Measurements from ENCODE around the gene MYO10. TPM values are rescaled to one million over a fixed set of nuclear protein-coding genes. Genes with fewer than 3 reads are reported as not detected.

Gene MYO10
- total RNA-seq, 1 experiment from 2014 or later: 202 TPM

DNA sequence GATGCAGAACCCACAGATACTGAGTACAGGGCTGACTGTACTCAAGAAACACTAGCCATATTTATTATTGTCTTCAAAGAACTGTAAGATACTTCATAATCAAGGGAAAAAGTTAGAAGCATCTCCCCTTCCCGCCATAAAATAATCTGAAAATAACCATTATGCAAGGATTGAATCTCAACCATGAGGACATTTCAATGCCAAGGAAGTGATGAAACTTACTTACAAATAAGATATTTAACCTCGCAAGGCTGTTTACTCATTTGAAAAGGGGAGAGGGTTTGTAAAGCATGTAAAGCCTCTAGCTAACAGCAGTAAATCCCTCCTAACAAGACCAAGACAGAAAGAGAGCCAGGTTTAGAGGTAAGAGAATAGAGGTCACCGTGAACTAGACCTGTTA lies 6.3 kb downstream of the MYO10 start:
- Histone ChIP-seq H3K36me3 (ENCODE audit: insufficient read depth, low read length, poor library complexity, severe bottlenecking) (peaks cover 11% of the 10 kb centered on the region), H3K4me1 (ENCODE audit: insufficient read depth, low read length, poor library complexity, severe bottlenecking) (peaks cover 39% of the 10 kb centered on the region), H3K27ac (ENCODE audit: low read depth, low read length, poor library complexity, severe bottlenecking) (peak overlapping the region; percentile 16), H3K9me3 (ENCODE audit: low read depth, low read length, poor library complexity, severe bottlenecking) (no peaks in the 10 kb centered on the region), H3K27me3 (replicated peaks; ENCODE audit: insufficient read depth, low read depth, low read length, poor library complexity) (no peaks in the 10 kb centered on the region), H3K4me3 (ENCODE audit: low read depth, low read length, poor library complexity, severe bottlenecking) (peak overlapping the region; percentile 27)
- no TSS peak for BruUV-seq (replicated peaks)
- TF ChIP-seq, protein P1, sequence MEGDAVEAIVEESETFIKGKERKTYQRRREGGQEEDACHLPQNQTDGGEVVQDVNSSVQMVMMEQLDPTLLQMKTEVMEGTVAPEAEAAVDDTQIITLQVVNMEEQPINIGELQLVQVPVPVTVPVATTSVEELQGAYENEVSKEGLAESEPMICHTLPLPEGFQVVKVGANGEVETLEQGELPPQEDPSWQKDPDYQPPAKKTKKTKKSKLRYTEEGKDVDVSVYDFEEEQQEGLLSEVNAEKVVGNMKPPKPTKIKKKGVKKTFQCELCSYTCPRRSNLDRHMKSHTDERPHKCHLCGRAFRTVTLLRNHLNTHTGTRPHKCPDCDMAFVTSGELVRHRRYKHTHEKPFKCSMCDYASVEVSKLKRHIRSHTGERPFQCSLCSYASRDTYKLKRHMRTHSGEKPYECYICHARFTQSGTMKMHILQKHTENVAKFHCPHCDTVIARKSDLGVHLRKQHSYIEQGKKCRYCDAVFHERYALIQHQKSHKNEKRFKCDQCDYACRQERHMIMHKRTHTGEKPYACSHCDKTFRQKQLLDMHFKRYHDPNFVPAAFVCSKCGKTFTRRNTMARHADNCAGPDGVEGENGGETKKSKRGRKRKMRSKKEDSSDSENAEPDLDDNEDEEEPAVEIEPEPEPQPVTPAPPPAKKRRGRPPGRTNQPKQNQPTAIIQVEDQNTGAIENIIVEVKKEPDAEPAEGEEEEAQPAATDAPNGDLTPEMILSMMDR (conservative IDR thresholded peaks at IDR 0.05; ENCODE audit: low read depth, low read length): no peak
- no peak for TF ChIP-seq EZH2 (IDR thresholded peaks at IDR 0.05; ENCODE audit: borderline replicate concordance, low read depth, low read length, poor library complexity, severe bottlenecking)
- intact Hi-C loops (cut with micrococcal nuclease; ENCODE audit: unreplicated experiment): loop anchor here (10.0 kb wide), 1 partner anchor 235 kb away; no protein-coding TSS in a partner anchor
- ChIA-PET CTCF (no interaction called here), POLR2A (ENCODE audit: low non-redundant PET) (no interaction called here)
- no peak for DNase-seq (ENCODE audit: low spot score)

DNA sequence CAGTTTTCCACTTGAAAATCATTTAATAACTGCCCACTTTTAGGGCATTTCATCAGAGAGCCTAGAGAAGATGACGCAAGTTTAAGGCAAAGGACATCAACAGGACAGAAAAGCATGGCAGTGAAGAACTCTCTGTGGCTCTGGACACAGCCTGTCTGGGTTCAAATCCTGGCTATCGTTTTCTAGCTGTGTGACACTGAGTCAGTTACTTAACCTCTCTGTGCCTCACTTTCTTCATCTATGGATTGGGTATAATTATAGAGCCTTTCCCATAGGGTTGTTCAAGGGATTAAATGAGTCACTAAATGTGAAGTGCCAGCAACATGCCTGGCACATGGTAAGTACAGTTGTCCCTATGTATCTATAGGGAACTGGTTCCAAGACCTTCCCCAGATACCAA lies 6.7 kb downstream of the MYO10 start:
- CTCF ChIA-PET: no interaction called here
- H3K9me3 ChIP-seq (ENCODE audit: low read depth, low read length, poor library complexity, severe bottlenecking): no peaks in the 10 kb centered on the region
- TF ChIP-seq, protein P1 (conservative IDR thresholded peaks at IDR 0.05; ENCODE audit: low read depth, low read length): no peak
- TF ChIP-seq EZH2 (IDR thresholded peaks at IDR 0.05; ENCODE audit: borderline replicate concordance, low read depth, low read length, poor library complexity, severe bottlenecking): no peak
- peak overlapping the region; percentile 16 for H3K27ac ChIP-seq (ENCODE audit: low read depth, low read length, poor library complexity, severe bottlenecking)
- POLR2A ChIA-PET (ENCODE audit: low non-redundant PET): no interaction called here
- intact Hi-C loops (cut with micrococcal nuclease; ENCODE audit: unreplicated experiment): no loop called here
- no peak overlapping the region for H3K4me3 ChIP-seq (ENCODE audit: low read depth, low read length, poor library complexity, severe bottlenecking)
- H3K36me3 ChIP-seq (ENCODE audit: insufficient read depth, low read length, poor library complexity, severe bottlenecking): peaks cover 11% of the 10 kb centered on the region
- peaks cover 41% of the 10 kb centered on the region for H3K4me1 ChIP-seq (ENCODE audit: insufficient read depth, low read length, poor library complexity, severe bottlenecking)
- H3K27me3 ChIP-seq (replicated peaks; ENCODE audit: insufficient read depth, low read depth, low read length, poor library complexity): no peaks in the 10 kb centered on the region
- no peak for DNase-seq (ENCODE audit: low spot score)
- BruUV-seq (replicated peaks): no TSS peak

- Histone ChIP-seq H3K4me3 (ENCODE audit: low read depth, low read length, poor library complexity, severe bottlenecking) (no peak overlapping the region), H3K36me3 (ENCODE audit: insufficient read depth, low read length, poor library complexity, severe bottlenecking) (peaks cover 11% of the 10 kb centered on the region), H3K9me3 (ENCODE audit: low read depth, low read length, poor library complexity, severe bottlenecking) (no peaks in the 10 kb centered on the region), H3K27me3 (replicated peaks; ENCODE audit: insufficient read depth, low read depth, low read length, poor library complexity) (no peaks in the 10 kb centered on the region), H3K4me1 (ENCODE audit: insufficient read depth, low read length, poor library complexity, severe bottlenecking) (peaks cover 45% of the 10 kb centered on the region), H3K27ac (ENCODE audit: low read depth, low read length, poor library complexity, severe bottlenecking) (no peak overlapping the region)
- POLR2A ChIA-PET (ENCODE audit: low non-redundant PET): no interaction called here
- CTCF ChIA-PET: interaction anchor here (0.6 kb wide), 1 partner anchor 16 kb away, joined by 11 read pairs; no protein-coding TSS in a partner anchor
- BruUV-seq (replicated peaks): no TSS peak
- DNase-seq (ENCODE audit: low spot score): no peak
- TF ChIP-seq, protein P1 (conservative IDR thresholded peaks at IDR 0.05; ENCODE audit: low read depth, low read length): no peak
- TF ChIP-seq EZH2 (IDR thresholded peaks at IDR 0.05; ENCODE audit: borderline replicate concordance, low read depth, low read length, poor library complexity, severe bottlenecking): no peak
- intact Hi-C loops (cut with micrococcal nuclease; ENCODE audit: unreplicated experiment): no loop called here
Measured at GRCh38 chr5:16927613-16928012, 8.5 kb downstream of the MYO10 start.

Measured in A673 (cell line).